ENCODE measurements around the gene MAST1. TPM values are rescaled to one million over a fixed set of nuclear protein-coding genes. Genes with fewer than 3 reads are reported as not detected.

MAST1 gene
- total RNA-seq, 1 experiment from 2014 or later, result 28.9 TPM

GRCh38 chr19:12886969-12887747 lies 48.8 kb downstream of the MAST1 start, which contains the start of gene KLF1:
Gene KLF1 (minus strand): TSS chr19:12887201. CDS start chr19:12887140, 61 bp downstream.
- no TSS peak for BruUV-seq (replicated peaks)

More at GRCh38 chr19:12886969-12887747, 48.8 kb downstream of the MAST1 start, which contains the start of gene KLF1:
- Histone ChIP-seq H2AFZ (ENCODE audit: low read depth, low read length, poor library complexity, severe bottlenecking) (no peak within 1 kb of the TSS), H3K4me3 (replicated peaks in 1 of 2; ENCODE audit: low read depth in 1 of 2, low read length in 2 of 2) (no peak within 1 kb of the TSS), H3K4me2 (ENCODE audit: low read length) (no peak within 1 kb of the TSS), H3K9ac (ENCODE audit: low read length) (no peak within 1 kb of the TSS), H3K27me3 (ENCODE audit: insufficient read depth, low read length) (no peaks in the 10 kb centered on the region), H3K4me1 (ENCODE audit: control insufficient read depth in 1 of 2, insufficient read depth in 2 of 2, low read length in 2 of 2) (peaks cover 7 to 16% of the 10 kb centered on the region in 2 experiments; a peak in 3 of 4 replicates), H3K27ac (ENCODE audit: low read depth, low read length) (no peak within 1 kb of the TSS), H3K36me3 (ENCODE audit: control insufficient read depth in 1 of 2, insufficient read depth in 2 of 2, low read length in 2 of 2) (no peaks in the 10 kb centered on the region), H3K9me2 (ENCODE audit: insufficient read depth) (no peaks in the 10 kb centered on the region), H3K79me2 (ENCODE audit: insufficient read depth, low read length) (peaks cover 8% of the 10 kb centered on the region; the same call in 1 of the 2 replicates), H3K9me3 (ENCODE audit: control insufficient read depth in 1 of 2, insufficient read depth in 1 of 2, low read depth in 1 of 2, low read length in 2 of 2) (peaks cover 0 to 14% of the 10 kb centered on the region in 2 experiments; a peak in 2 of 4 replicates), H4K20me1 (ENCODE audit: insufficient read depth) (no peaks in the 10 kb centered on the region)
- intact Hi-C loops (cut with micrococcal nuclease), result no loop called here
- ATAC-seq (no peak), DNase-seq (ENCODE audit: low read depth, low spot score) (no peak)
- ChIA-PET CTCF (no interaction called here), RAD21 (ENCODE audit: low non-redundant PET in 1 of 2, low total read pairs in 2 of 2, uncharacterized antibody in 2 of 2, unreplicated experiment in 2 of 2) (no interaction called here), POLR2A (no interaction called here)
- TF ChIP-seq ZBTB33 (IDR thresholded peaks at IDR 0.05; ENCODE audit: extremely low read depth, insufficient replicate concordance, low read length), result no peak
- no peak for TF ChIP-seq REST (IDR thresholded peaks at IDR 0.05; ENCODE audit: low read depth)
- no peak for TF ChIP-seq SP1 (IDR thresholded peaks at IDR 0.05; ENCODE audit: low read depth)
- TF ChIP-seq EGR1 (IDR thresholded peaks at IDR 0.05; ENCODE audit: low read depth), result no peak
- no peak for TF ChIP-seq CEBPB (IDR thresholded peaks at IDR 0.05; ENCODE audit: low read depth)
- TF ChIP-seq POLR2AphosphoS5 (IDR thresholded peaks at IDR 0.05; ENCODE audit: low read depth, low read length), result no peak
- no peak for TF ChIP-seq TCF7L2 (IDR thresholded peaks at IDR 0.05; ENCODE audit: borderline replicate concordance, extremely low read depth, insufficient read depth, insufficient read length)
- TF ChIP-seq SRF (IDR thresholded peaks at IDR 0.05; ENCODE audit: low read depth), result no peak
- no peak for TF ChIP-seq ELF1 (IDR thresholded peaks at IDR 0.05; ENCODE audit: borderline replicate concordance, low read depth)
- no peak for TF ChIP-seq CBX3 (IDR thresholded peaks at IDR 0.05; ENCODE audit: low read depth)
- no peak for TF ChIP-seq ZFX (IDR thresholded peaks at IDR 0.05)
- no peak for TF ChIP-seq CTCF (IDR thresholded peaks at IDR 0.05 in 2 of 3, conservative IDR thresholded peaks at IDR 0.05 in 1 of 3; ENCODE audit: borderline replicate concordance in 1 of 3, insufficient read depth in 1 of 3, low read depth in 2 of 3, low read length in 2 of 3)
- no peak for TF ChIP-seq ATF3 (IDR thresholded peaks at IDR 0.05)
- TF ChIP-seq ZNF274 (IDR thresholded peaks at IDR 0.05; ENCODE audit: low read depth, low read length), result no peak
- no peak for TF ChIP-seq EZH2 (IDR thresholded peaks at IDR 0.05)
- no peak for TF ChIP-seq FOSL1 (IDR thresholded peaks at IDR 0.05; ENCODE audit: low read depth)
- no peak for TF ChIP-seq YY1 (IDR thresholded peaks at IDR 0.05; ENCODE audit: extremely low read depth, insufficient replicate concordance, low read depth, low read length)
- no peak for TF ChIP-seq SIN3A (IDR thresholded peaks at IDR 0.05; ENCODE audit: low read depth)
